Thoracic aorta (tissue), 2 donors: Measurements from ENCODE around the gene SCAMP3. TPM values are rescaled to one million over a fixed set of nuclear protein-coding genes. Genes with fewer than 3 reads are reported as not detected.

Experiments used
- ATAC-seq: fragments of 150-250 bp; one replicate; pipeline ENCODE4 v1.8.0; 2017; ENCODE audit warnings: low read depth; ENCODE audit not compliant: insufficient number of reproducible peaks, low FRiP score
- DNase-seq: peaks from one replicate; pipeline ENCODE4 v3.0.0-alpha.2; 2020; ENCODE audit warnings: low spot score
- H3K27ac ChIP-seq, 2 donors: fragments of 200-600 bp; sonication (generic); 1 replicate in 1 of 2; 2 replicates in 1 of 2; pipeline ENCODE4 v1.5.1; 2016; ENCODE audit warnings: mild to moderate bottlenecking in 2 of 2, moderate library complexity in 2 of 2
- H3K27me3 ChIP-seq: fragments of 200-600 bp; sonication (generic); replicated peaks from 2 replicates; pipeline ENCODE4 v1.6.0; 2016; ENCODE audit warnings: mild to moderate bottlenecking; ENCODE audit not compliant: insufficient read depth
- H3K36me3 ChIP-seq: fragments of 200-600 bp; sonication (generic); one replicate; pipeline ENCODE4 v1.5.1; 2016
- H3K4me1 ChIP-seq, 2 donors: fragments of 200-600 bp; sonication (generic); 1 replicate in 1 of 2; 2 replicates in 1 of 2; pipeline versions ENCODE4 v1.5.1 to v1.6.0; 2016; ENCODE audit warnings: low read depth in 2 of 2, mild to moderate bottlenecking in 1 of 2; ENCODE audit not compliant: control insufficient read depth in 1 of 2
- H3K4me3 ChIP-seq: fragments of 200-600 bp; sonication (generic); 2 replicates; pipeline ENCODE4 v1.5.1; 2016; ENCODE audit warnings: mild to moderate bottlenecking
- H3K9me3 ChIP-seq: fragments of 200-600 bp; sonication (generic); 2 replicates; pipeline ENCODE4 v1.5.1; 2016
- CTCF ChIP-seq: fragments of 200-600 bp; sonication (generic); IDR thresholded peaks from one replicate; pipeline ENCODE4 v1.5.1; 2019; ENCODE audit warnings: antibody characterized with exemption
- total RNA-seq, 2 donors: library from RNA; depleted of rRNA; stranded (reverse); fragments of >200 nt; gene quantifications; one replicate each; pipeline versions ENCODE4 v1.1.0 to v1.2.3, GENCODE V29; 2016

Gene SCAMP3
- 10 to 100 TPM; 32.5 to 50.2 TPM for total RNA-seq

GRCh38 chr1:155261852-155262673 is at the start of gene SCAMP3:
TSS of gene SCAMP3 (minus strand) at chr1:155262360. CDS start at chr1:155262151, 209 bp downstream.
- Histone ChIP-seq H3K4me1 (peaks cover 7 to 22% of the 10 kb centered on the region in 2 donors), H3K36me3 (peaks cover 28% of the 10 kb centered on the region), H3K9me3 (no peaks in the 10 kb centered on the region), H3K27me3 (no peaks in the 10 kb centered on the region), H3K4me3 (peak within 1 kb of the TSS; percentile 93), H3K27ac (peak within 1 kb of the TSS; percentile 82 to 87)
- DNase-seq (peak; percentile 97), ATAC-seq (peak; percentile 100)
- TF ChIP-seq CTCF: no peak

- no peaks in the 10 kb centered on the region for H3K9me3 ChIP-seq
- DNase-seq (no peak), ATAC-seq (no peak)
- peaks cover 3 to 25% of the 10 kb centered on the region in 2 donors for H3K4me1 ChIP-seq
- H3K27ac ChIP-seq: peak overlapping the region; percentile 76 to 91
- H3K4me3 ChIP-seq: peak overlapping the region; percentile 89
- no peak for TF ChIP-seq CTCF
- H3K27me3 ChIP-seq: no peaks in the 10 kb centered on the region
- peaks cover 4% of the 10 kb centered on the region for H3K36me3 ChIP-seq
These were observed 47.4 kb upstream of the SCAMP3 start for GRCh38 chr1:155309423-155310021.

GRCh38 chr1:155308493-155309422 is 46.6 kb upstream of the SCAMP3 start, which contains the start of gene FDPS:
TSS of gene FDPS (plus strand) at chr1:155308866. CDS start at chr1:155309790, 924 bp downstream.
- peak within 1 kb of the TSS; percentile 89 for H3K4me3 ChIP-seq
- H3K36me3 ChIP-seq: peaks cover 4% of the 10 kb centered on the region
- ATAC-seq (peak; percentile 95), DNase-seq (peak; percentile 94)
- peak; percentile 37 for TF ChIP-seq CTCF
- H3K4me1 ChIP-seq: peaks cover 3 to 25% of the 10 kb centered on the region in 2 donors
- peak within 1 kb of the TSS; percentile 76 to 91 for H3K27ac ChIP-seq
- no peaks in the 10 kb centered on the region for H3K27me3 ChIP-seq
- H3K9me3 ChIP-seq: no peaks in the 10 kb centered on the region

GRCh38 chr1:155307247-155307740 is 45.1 kb upstream of the SCAMP3 start:
- DNase-seq (no peak), ATAC-seq (no peak)
- Histone ChIP-seq H3K27me3 (no peaks in the 10 kb centered on the region), H3K9me3 (no peaks in the 10 kb centered on the region), H3K4me3 (no peak overlapping the region), H3K4me1 (peaks cover 3 to 25% of the 10 kb centered on the region in 2 donors), H3K36me3 (no peaks in the 10 kb centered on the region), H3K27ac (no peak overlapping the region)
- peak; percentile 16 for TF ChIP-seq CTCF
